DND-41 (cell line): Measurements from ENCODE around the gene FBN1.

Experiments used
- ATAC-seq: fragments of 200-7000 bp; cut with Tn5 transposase; 3 replicates; pipeline ENCODE4 v1.9.1; 2021; ENCODE audit warnings: low read depth; ENCODE audit not compliant: insufficient read depth
- DNase-seq: peaks from one replicate; pipeline ENCODE4 v3.0.0-alpha.2; 2020
- H2AFZ ChIP-seq: 2 replicates; pipeline ENCODE4 v1.6.0; 2012; ENCODE audit warnings: low read depth, low read length
- H3K27ac ChIP-seq: 2 replicates; pipeline ENCODE4 v1.5.1; 2012; ENCODE audit warnings: low read length, inconsistent platforms
- H3K27me3 ChIP-seq: fragments of 200-600 bp; sonication (generic); 2 replicates; pipeline ENCODE4 v1.6.0; 2012; ENCODE audit warnings: low read length, mild to moderate bottlenecking, inconsistent platforms; ENCODE audit not compliant: insufficient read depth, poor library complexity
- H3K36me3 ChIP-seq: 2 replicates; pipeline ENCODE4 v1.5.1; 2012; ENCODE audit warnings: low read length, inconsistent platforms; ENCODE audit not compliant: insufficient read depth
- H3K4me1 ChIP-seq: 2 replicates; pipeline ENCODE4 v1.5.1; 2012; ENCODE audit warnings: mild to moderate bottlenecking, low read length; ENCODE audit not compliant: insufficient read depth
- H3K4me2 ChIP-seq: 2 replicates; pipeline ENCODE4 v1.6.0; 2012; ENCODE audit warnings: mild to moderate bottlenecking, moderate library complexity, low read length, inconsistent platforms; ENCODE audit not compliant: insufficient read depth
- H3K4me3 ChIP-seq, 2 experiments: fragments of 200-600 bp in 1 of 2; shearing (Covaris generic) in 1 of 2; 2 replicates each; pipeline ENCODE4 v1.5.1; 2012 to 2016; ENCODE audit warnings: inconsistent platforms in 2 of 2, low read length in 2 of 2, mild to moderate bottlenecking in 2 of 2, low read depth in 1 of 2, moderate library complexity in 1 of 2
- H3K79me2 ChIP-seq: 2 replicates; pipeline ENCODE4 v1.6.0; 2012; ENCODE audit warnings: low read length, inconsistent platforms; ENCODE audit not compliant: insufficient read depth
- H3K9ac ChIP-seq: 2 replicates; pipeline ENCODE4 v1.6.0; 2012; ENCODE audit warnings: low read depth, mild to moderate bottlenecking, inconsistent platforms, low read length, moderate library complexity
- H3K9me3 ChIP-seq: 2 replicates; pipeline ENCODE4 v1.5.1; 2012; ENCODE audit warnings: low read length, moderate library complexity, mild to moderate bottlenecking, inconsistent platforms; ENCODE audit not compliant: insufficient read depth, severe bottlenecking
- H4K20me1 ChIP-seq: 2 replicates; pipeline ENCODE4 v1.6.0; 2012; ENCODE audit warnings: low read length; ENCODE audit not compliant: insufficient read depth
- CTCF ChIP-seq: IDR thresholded peaks from 2 replicates; pipeline ENCODE4 v1.5.1; 2012; ENCODE audit warnings: borderline replicate concordance, low read length, moderate library complexity, mild to moderate bottlenecking; ENCODE audit not compliant: poor library complexity, severe bottlenecking; ENCODE audit errors: extremely low read depth
- EZH2 ChIP-seq: IDR thresholded peaks from 3 replicates; pipeline ENCODE4 v1.6.1; 2012; ENCODE audit warnings: borderline replicate concordance, low read depth, mild to moderate bottlenecking, moderate library complexity, low read length, inconsistent platforms; ENCODE audit not compliant: severe bottlenecking

FBN1 gene

DNA sequence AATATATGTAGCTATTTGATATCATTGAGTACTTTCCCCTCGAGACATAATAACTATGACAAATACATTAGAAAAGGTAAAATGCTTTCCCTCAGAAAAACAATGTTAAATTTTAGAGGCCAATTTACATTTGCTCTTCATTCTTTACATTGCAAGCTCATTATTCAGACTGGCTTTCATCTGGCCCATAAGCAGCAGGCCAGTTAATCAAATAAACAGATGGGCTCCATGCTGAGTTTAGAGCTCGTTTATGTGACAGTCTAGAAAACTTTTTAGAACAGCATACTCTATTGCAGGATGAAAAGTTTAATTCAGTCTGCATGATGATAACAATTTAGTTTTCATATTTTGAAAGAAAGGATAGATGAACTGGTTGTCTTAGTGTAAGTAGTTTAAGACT lies 163.7 kb downstream of the FBN1 start:
- no peak for TF ChIP-seq CTCF
- no peak for TF ChIP-seq EZH2
- ATAC-seq: no peak
- Histone ChIP-seq H3K4me2 (no peak overlapping the region), H3K9me3 (no peaks in the 10 kb centered on the region), H3K9ac (no peak overlapping the region), H3K36me3 (no peaks in the 10 kb centered on the region), H2AFZ (no peak overlapping the region), H3K27me3 (no peaks in the 10 kb centered on the region), H3K27ac (no peak overlapping the region), H4K20me1 (no peaks in the 10 kb centered on the region), H3K79me2 (no peaks in the 10 kb centered on the region), H3K4me3 (no peak overlapping the region), H3K4me1 (no peaks in the 10 kb centered on the region)
- no peak for DNase-seq

GRCh38 chr15:48479751-48480150 lies 165.8 kb downstream of the FBN1 start:
- Histone ChIP-seq H3K4me3 (no peak overlapping the region), H4K20me1 (no peaks in the 10 kb centered on the region), H3K4me1 (no peaks in the 10 kb centered on the region), H3K4me2 (no peak overlapping the region), H2AFZ (no peak overlapping the region), H3K27me3 (no peaks in the 10 kb centered on the region), H3K79me2 (no peaks in the 10 kb centered on the region), H3K9me3 (no peaks in the 10 kb centered on the region), H3K9ac (no peak overlapping the region), H3K36me3 (no peaks in the 10 kb centered on the region), H3K27ac (no peak overlapping the region)
- DNase-seq (no peak), ATAC-seq (no peak)
- TF ChIP-seq CTCF (no peak), EZH2 (no peak)

- no peaks in the 10 kb centered on the region for H3K4me1 ChIP-seq
- H4K20me1 ChIP-seq: no peaks in the 10 kb centered on the region
- TF ChIP-seq CTCF: no peak
- no peak for TF ChIP-seq EZH2
- H3K4me2 ChIP-seq: no peak overlapping the region
- no peak overlapping the region for H2AFZ ChIP-seq
- ATAC-seq (no peak), DNase-seq (no peak)
- no peaks in the 10 kb centered on the region for H3K27me3 ChIP-seq
- no peaks in the 10 kb centered on the region for H3K36me3 ChIP-seq
- H3K79me2 ChIP-seq: no peaks in the 10 kb centered on the region
- no peak overlapping the region for H3K9ac ChIP-seq
- H3K4me3 ChIP-seq: no peak overlapping the region
- no peak overlapping the region for H3K27ac ChIP-seq
- H3K9me3 ChIP-seq: no peaks in the 10 kb centered on the region
Observed at GRCh38 chr15:48478581-48478980, 166.9 kb downstream of the FBN1 start.

DNA sequence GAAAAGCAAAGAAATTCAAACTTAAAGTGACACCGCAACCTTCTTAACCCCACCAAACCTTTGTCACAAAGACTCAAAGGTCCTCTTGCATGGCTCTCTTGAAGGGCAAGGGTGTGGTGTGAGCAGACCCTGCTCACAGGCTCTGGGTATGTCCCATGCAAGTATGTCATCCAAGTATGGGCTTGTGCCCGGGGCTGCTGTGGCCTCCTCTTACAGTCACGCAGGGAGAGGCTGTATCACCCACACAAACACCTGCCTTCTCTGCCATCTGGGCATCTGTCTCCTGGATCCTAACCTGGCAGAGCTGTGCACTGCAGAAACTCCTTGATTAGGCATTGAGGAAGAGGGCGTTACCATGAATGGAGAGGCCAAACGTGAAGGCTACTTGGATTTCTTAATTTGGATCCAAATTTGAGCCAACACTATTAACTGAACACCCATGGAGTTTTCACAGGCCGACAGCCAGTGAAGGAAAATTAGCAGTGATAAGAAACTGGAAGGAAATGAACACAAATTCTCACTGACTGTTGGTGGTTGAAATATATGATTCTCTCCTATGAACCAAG lies 167.6 kb downstream of the FBN1 start:
- DNase-seq (no peak), ATAC-seq (no peak)
- H3K9me3 ChIP-seq: no peaks in the 10 kb centered on the region

More for the DNA sequence above, 167.6 kb downstream of the FBN1 start:
- Histone ChIP-seq H3K4me1 (no peaks in the 10 kb centered on the region), H4K20me1 (no peaks in the 10 kb centered on the region), H2AFZ (no peak overlapping the region), H3K36me3 (no peaks in the 10 kb centered on the region), H3K79me2 (no peaks in the 10 kb centered on the region), H3K4me2 (no peak overlapping the region), H3K4me3 (no peak overlapping the region), H3K9ac (no peak overlapping the region), H3K27ac (no peak overlapping the region), H3K27me3 (no peaks in the 10 kb centered on the region)
- TF ChIP-seq CTCF: no peak
- TF ChIP-seq EZH2: no peak
